ENCODE results near the gene BPIFB3. TPM values are rescaled to one million over a fixed set of nuclear protein-coding genes. Genes with fewer than 3 reads are reported as not detected.
A peak's percentile ranks its signal among the peaks of the same experiment; 100 is the strongest.

BPIFB3 gene
- total and polyA plus RNA-seq, 2 of the 13 experiments (the other 11 are each of a cell fraction or from before 2014, with no cell fraction given): 0.09 TPM; not detected in 1

GRCh38 chr20:33007376-33008335 is 46.0 kb upstream of the BPIFB3 start, which contains the start of gene BPIFB2 (continued):
- TF ChIP-seq CREB3 (CRISPR knock-in tag; IDR thresholded peaks at IDR 0.05) (no peak; the same call in none of the 2 replicates), NCOR1 (IDR thresholded peaks at IDR 0.05; ENCODE audit: borderline replicate concordance, low read length) (peak; percentile 56; the same call in 1 of the 2 replicates), ZNF124 (CRISPR knock-in tag; IDR thresholded peaks at IDR 0.05) (peak; percentile 82; the same call in 1 of the 2 replicates), YEATS2 (CRISPR knock-in tag; IDR thresholded peaks at IDR 0.05; ENCODE audit: borderline replicate concordance) (no peak; the same call in 1 of the 2 replicates), RCOR2 (CRISPR knock-in tag; IDR thresholded peaks at IDR 0.05) (peak; percentile 84), HDAC1 (CRISPR knock-in tag; IDR thresholded peaks at IDR 0.05) (peak; percentile 70), ZNF564 (CRISPR knock-in tag; IDR thresholded peaks at IDR 0.05) (peak; percentile 84; the same call in 1 of the 2 replicates), MBNL3 (CRISPR knock-in tag; conservative IDR thresholded peaks at IDR 0.05) (no peak), ZNF143 (CRISPR knock-in tag; IDR thresholded peaks at IDR 0.05) (0 out of 2 replicates have a peak, but pooled peaks have one; percentile 10), ZBTB42 (CRISPR knock-in tag; IDR thresholded peaks at IDR 0.05) (no peak), DZIP1 (CRISPR knock-in tag; IDR thresholded peaks at IDR 0.05) (peak; percentile 55), ZNF451 (CRISPR knock-in tag; IDR thresholded peaks at IDR 0.05) (peak; percentile 76), NFYC (CRISPR knock-in tag; IDR thresholded peaks at IDR 0.05) (peak; percentile 57; the same call in 1 of the 2 replicates), SMC3 (IDR thresholded peaks at IDR 0.05; ENCODE audit: low read length) (no peak), ZBTB34 (CRISPR knock-in tag; IDR thresholded peaks at IDR 0.05) (peak; percentile 100), ZNF816 (CRISPR knock-in tag; IDR thresholded peaks at IDR 0.05; ENCODE audit: borderline replicate concordance) (peak; percentile 91; the same call in 1 of the 2 replicates), ZBTB10 (CRISPR knock-in tag; IDR thresholded peaks at IDR 0.05; ENCODE audit: borderline replicate concordance) (no peak; the same call in 1 of the 2 replicates), ZNF138 (CRISPR knock-in tag; IDR thresholded peaks at IDR 0.05; ENCODE audit: low read depth) (peak; percentile 85), AGO1 (IDR thresholded peaks at IDR 0.05; ENCODE audit: low read depth, low read length, poor library complexity, severe bottlenecking) (no peak), ZNF484 (CRISPR knock-in tag; IDR thresholded peaks at IDR 0.05; ENCODE audit: borderline replicate concordance, low read depth) (0 out of 2 replicates have a peak, but pooled peaks have one; percentile 19), ELF3 (CRISPR knock-in tag; IDR thresholded peaks at IDR 0.05) (peak; percentile 85)
